UCSD-AML1 (cell line): ENCODE results near the gene SLC22A4.

Experiments used
- DNase-seq: peaks from one replicate; lab custom pipeline; 2025; ENCODE audit not compliant: unreplicated experiment; lab: John Stamatoyannopoulos, UW

Gene SLC22A4

DNA sequence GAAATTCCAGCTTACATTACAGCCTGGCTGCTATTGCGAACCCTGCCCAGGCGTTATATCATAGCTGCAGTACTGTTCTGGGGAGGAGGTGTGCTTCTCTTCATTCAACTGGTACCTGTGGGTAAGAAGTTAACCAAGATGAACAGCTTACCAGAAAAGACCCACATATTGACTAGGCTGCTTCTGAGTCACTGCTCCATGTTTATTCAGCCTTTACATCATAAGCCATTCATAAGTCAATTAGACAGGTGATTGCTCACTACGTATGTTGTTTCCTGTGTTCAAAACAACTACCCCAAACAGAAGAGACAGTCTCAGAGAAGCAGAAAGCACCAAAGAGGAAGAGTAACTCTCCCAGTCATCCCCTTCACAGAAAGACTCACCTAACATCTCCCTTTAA is 40.6 kb downstream of the SLC22A4 start:
- DNase-seq: no peak

DNA sequence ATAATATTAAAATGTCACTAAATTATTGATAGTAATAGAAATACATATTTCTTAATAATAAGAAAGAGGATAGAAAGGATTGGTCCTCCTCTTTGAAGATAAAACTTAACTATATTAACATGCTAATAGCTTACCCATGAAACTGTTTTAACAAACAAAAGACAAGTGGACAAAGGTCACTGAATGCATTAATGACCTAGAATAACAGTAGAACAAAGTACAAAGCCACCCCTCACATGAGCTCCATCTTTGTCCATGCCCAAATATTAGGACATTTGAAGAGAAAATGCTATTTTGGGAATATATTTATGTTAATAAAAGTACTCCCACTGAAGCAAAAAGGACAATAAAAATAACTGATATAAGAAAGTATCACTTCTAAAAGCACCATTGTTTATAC is 41.2 kb downstream of the SLC22A4 start:
- no peak for DNase-seq

DNA sequence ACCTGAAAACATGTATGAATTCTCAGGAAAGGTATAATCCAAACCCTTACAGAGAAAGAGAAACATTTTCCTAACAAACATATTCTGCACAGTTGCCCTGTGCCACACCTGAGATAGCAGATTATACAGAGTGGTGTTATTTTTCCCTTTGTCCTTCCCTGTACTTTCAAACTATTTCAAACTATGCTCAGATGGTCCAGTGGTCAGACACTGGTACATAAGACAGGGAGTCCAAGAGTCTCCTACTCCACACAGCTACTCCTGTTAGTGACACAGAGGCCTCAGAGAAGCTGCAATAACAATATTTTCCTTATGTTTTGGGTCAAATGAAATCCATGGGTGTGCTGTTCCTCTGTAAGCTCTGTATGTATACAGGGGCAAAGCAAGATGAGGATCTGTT is 45.3 kb downstream of the SLC22A4 start:
- no peak for DNase-seq

DNA sequence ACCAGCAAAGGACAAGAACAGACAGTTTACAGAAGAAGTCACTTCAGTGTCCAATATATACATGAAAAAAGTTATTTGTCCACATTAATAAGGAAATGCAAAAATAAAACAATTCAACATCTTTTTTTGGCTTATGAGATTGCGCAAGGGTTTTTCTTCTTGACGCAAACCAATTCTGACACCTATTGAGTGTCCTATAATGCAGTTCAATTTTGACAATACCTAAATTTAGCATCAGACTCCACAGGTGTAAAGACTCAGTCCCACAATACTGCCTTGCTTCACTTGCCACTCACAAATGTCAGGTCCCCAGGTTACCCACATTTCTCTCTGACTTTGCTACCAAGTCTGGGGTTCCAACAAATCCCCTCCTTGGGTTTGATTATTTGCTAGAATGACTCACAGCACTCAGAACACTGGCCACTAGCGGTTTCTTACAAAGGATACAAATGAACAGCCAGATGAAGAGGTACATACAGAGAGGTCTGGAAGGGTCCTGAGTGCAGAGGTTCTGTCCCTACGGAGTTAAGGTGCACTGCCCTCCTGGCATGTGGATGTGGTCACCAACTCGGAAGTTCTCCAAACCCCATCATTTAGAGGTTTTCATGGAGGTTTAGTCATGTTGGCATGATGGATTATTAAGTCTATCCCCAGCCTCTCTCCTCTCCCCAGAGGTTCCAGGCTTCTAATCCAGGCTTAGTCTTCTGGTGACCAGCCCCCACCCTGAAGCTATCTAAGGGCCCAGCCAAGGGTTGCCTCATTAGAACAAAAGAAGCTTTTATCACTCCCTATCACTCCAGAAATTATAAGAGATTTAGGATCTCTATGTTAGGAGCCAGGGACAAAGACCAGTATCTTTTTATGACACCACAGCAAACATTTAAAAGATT is 48.3 kb downstream of the SLC22A4 start:
- no peak for DNase-seq

DNA sequence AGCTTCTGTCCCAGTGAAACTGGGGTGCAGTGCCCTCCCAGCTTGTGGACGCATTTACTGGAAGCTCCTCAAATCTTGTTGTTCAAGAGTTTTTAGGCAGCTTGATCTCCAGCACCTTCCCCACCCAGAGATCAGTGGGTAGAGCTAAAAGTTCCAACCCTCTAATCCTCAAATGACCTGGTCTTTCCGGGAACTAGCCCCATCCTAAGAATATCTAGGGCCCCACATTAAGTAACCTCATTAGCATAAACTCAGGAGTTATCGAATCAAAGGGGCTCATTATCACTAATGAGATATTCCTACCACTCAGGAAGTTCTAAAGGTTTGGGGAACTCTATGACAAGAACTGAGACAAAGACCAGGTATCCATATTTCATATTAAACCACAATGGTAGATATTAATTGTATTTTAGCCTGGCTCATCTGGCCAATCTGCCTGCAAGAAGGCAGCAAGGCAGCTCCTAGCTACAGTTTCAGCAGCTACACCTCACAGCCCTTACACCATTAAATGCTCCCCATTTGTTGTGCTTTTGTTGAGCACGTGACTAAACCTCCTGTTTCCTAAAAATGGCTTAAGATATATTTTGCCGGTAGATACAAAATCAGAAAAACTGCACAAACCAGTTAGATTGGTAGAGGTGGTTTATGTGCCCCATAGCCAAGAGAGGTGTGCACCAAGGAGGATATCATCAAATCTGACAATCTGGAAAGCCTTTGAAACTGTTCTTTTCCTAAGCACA is 50.8 kb downstream of the SLC22A4 start:
- DNase-seq: no peak

- no peak for DNase-seq
Observed at GRCh38 chr5:132353486-132353995, 59.3 kb downstream of the SLC22A4 start.

DNA sequence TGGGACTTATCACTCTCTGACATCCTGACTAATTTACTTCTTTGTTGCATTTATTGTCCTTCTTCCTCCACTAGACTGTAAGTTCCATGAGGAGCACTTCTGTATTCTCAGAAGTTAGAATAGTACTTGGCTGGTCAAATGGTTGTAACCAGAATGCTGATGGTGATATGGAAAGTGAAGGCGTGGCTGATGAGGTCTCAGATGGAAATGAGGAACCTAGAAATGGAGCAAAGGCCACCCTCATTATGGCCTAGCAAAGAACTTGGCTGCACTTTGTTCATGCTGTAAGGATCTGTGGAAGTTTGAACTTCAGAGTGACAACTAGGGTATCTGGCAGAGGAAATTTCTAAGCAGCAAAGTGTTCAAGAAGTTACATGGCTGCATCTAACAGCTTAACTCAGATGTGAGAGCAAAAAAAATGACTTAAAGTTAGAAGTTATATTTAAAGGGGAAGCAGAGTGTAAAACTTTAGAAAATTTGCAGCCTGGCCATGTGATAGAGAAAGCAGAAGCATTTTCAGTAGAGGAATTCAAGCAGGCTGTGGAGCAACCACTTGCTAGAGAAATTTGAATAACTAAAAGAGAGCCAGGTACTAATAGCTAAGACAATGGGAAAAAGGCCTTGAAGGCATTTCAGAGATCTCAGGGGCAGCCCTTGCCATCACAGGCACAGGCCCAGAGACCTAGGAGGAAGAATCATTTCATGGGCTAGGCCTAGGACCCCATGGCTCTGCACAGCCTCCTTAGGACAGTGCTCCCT is 60.4 kb downstream of the SLC22A4 start:
- no peak for DNase-seq

DNA sequence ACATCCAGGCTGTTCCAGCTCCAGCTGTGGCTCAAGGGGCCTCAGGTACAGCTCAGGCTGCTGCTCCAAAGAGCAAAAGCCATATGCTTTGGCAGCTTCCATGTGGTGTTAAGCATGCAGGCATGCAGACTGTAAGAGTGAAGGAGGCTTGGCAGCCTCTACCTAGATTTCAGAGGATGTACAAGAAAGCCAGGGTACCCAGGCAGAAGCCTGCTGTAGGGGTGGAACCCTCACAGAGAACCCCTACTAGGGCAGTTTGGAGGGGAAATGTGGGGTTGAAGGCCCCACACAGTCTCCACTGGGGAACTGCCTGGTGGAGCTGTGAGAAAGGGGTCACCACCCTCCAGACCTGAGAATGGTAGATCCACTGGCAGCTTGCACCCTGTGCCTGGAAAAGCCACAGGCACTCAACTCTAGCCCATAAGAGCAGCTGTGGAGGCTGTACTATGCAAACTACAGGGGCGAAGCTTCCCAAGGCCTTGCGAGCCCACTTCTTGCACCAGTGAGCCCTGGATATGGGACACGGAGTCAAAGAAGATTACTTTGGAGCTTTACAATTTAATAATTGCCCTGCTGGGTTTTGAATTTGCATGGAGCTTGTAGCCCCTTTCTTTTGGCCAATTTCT is 61.1 kb downstream of the SLC22A4 start:
- DNase-seq: no peak

DNA sequence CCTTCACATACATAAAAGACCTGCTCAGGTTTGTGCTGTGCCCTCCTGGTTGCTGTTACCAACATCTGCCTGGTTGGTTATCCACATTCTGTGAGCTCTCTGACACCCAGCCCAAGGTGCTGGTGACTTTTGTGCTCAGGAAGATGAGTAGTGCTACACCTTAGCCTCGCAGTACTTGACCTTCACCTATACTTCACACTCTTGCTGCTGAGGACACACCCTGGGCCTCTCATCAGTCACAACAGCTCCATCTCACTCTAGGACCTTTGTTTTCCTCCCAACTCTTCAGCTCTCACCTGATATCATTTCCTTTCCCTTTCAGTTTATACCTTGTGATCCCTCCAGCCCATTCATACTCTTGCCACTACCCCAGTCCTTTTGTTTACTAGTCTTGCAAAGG is 64.6 kb downstream of the SLC22A4 start:
- no peak for DNase-seq

- no peak for DNase-seq
Observed at GRCh38 chr5:132362086-132362485, 67.9 kb downstream of the SLC22A4 start.

- DNase-seq: no peak
Observed at GRCh38 chr5:132363431-132364112, 69.4 kb downstream of the SLC22A4 start.

- no peak for DNase-seq
Observed at GRCh38 chr5:132364319-132364718, 70.1 kb downstream of the SLC22A4 start.

- DNase-seq: no peak
Observed at GRCh38 chr5:132365213-132365612, 71.0 kb downstream of the SLC22A4 start.

GRCh38 chr5:132368186-132368585 is 74.0 kb downstream of the SLC22A4 start:
- DNase-seq: no peak

- no peak for DNase-seq
Observed at GRCh38 chr5:132369007-132369473, 74.8 kb downstream of the SLC22A4 start.

GRCh38 chr5:132369474-132370180 is 75.4 kb downstream of the SLC22A4 start, which contains the start of gene SLC22A5:
Gene SLC22A5, plus strand, starts transcription at chr5:132369710. Its CDS starts 263 bp downstream, at chr5:132369973.
- peak; percentile 65 for DNase-seq

GRCh38 chr5:132370181-132370970 is 76.2 kb downstream of the SLC22A4 start:
- DNase-seq: no peak

- no peak for DNase-seq
Observed at GRCh38 chr5:132370971-132371602, 76.9 kb downstream of the SLC22A4 start.
